HepG2 (cell line): ENCODE results near the gene HAGHL. TPM values are rescaled to one million over a fixed set of nuclear protein-coding genes. Genes with fewer than 3 reads are reported as not detected.

Source experiments
- ATM ChIP-seq: fragments of 450-650 bp; IDR thresholded peaks from 2 replicates; pipeline ENCODE4 v1.7.1; 2017; ENCODE audit warnings: mild to moderate bottlenecking, borderline replicate concordance
- BRF2 ChIP-seq: sonication (generic); formaldehyde crosslinking; IDR thresholded peaks from 2 replicates; pipeline ENCODE4 v1.8.1; 2022; ENCODE audit warnings: mild to moderate bottlenecking, missing genetic modification reagents
- CCDC6 ChIP-seq: sonication (generic); formaldehyde crosslinking; IDR thresholded peaks from 2 replicates; pipeline ENCODE4 v1.8.1; 2022; ENCODE audit warnings: mild to moderate bottlenecking, missing genetic modification reagents, moderate library complexity
- DMAP1 ChIP-seq: IDR thresholded peaks from 2 replicates; pipeline ENCODE4 v1.6.1; 2016
- JUND ChIP-seq: sonication (generic); formaldehyde crosslinking; IDR thresholded peaks from 2 replicates; pipeline ENCODE4 v1.8.0; 2022; ENCODE audit warnings: mild to moderate bottlenecking, missing genetic modification reagents
- REXO4 ChIP-seq: sonication (generic); formaldehyde crosslinking; IDR thresholded peaks from 2 replicates; pipeline ENCODE4 v1.8.0; 2022; ENCODE audit warnings: missing genetic modification reagents, mild to moderate bottlenecking, borderline replicate concordance
- SRSF9 ChIP-seq: fragments of 200-400 bp; formaldehyde crosslinking; IDR thresholded peaks from 2 replicates; pipeline ENCODE4 v1.6.1; 2018; ENCODE audit warnings: borderline replicate concordance, mild to moderate bottlenecking, low read depth, low read length; ENCODE audit not compliant: insufficient read depth, poor library complexity, severe bottlenecking
- THAP7 ChIP-seq: sonication (generic); formaldehyde crosslinking; IDR thresholded peaks from 2 replicates; pipeline ENCODE4 v1.8.1; 2023; ENCODE audit warnings: mild to moderate bottlenecking, missing genetic modification reagents
- THAP9 ChIP-seq: sonication (generic); formaldehyde crosslinking; IDR thresholded peaks from 2 replicates; pipeline ENCODE4; 2020; ENCODE audit warnings: missing genetic modification reagents, mild to moderate bottlenecking, borderline replicate concordance
- ZBTB21 ChIP-seq: sonication (generic); formaldehyde crosslinking; IDR thresholded peaks from 2 replicates; pipeline ENCODE4 v1.4.0; 2020; ENCODE audit warnings: missing genetic modification reagents
- ZBTB37 ChIP-seq: sonication (generic); formaldehyde crosslinking; IDR thresholded peaks from 2 replicates; pipeline ENCODE4 v1.4.0; 2020; ENCODE audit warnings: mild to moderate bottlenecking, missing genetic modification reagents
- ZNF18 ChIP-seq: sonication (generic); formaldehyde crosslinking; IDR thresholded peaks from 2 replicates; pipeline ENCODE4 v1.8.0; 2022; ENCODE audit warnings: mild to moderate bottlenecking, missing genetic modification reagents; ENCODE audit not compliant: insufficient replicate concordance
- ZNF224 ChIP-seq: sonication (generic); formaldehyde crosslinking; IDR thresholded peaks from 2 replicates; pipeline ENCODE4 v1.5.0; 2020; ENCODE audit warnings: mild to moderate bottlenecking, missing genetic modification reagents
- ZNF430 ChIP-seq: sonication (generic); formaldehyde crosslinking; IDR thresholded peaks from 2 replicates; pipeline ENCODE4 v1.9.0; 2021; ENCODE audit warnings: mild to moderate bottlenecking, missing genetic modification reagents
- ZNF567 ChIP-seq: sonication (generic); formaldehyde crosslinking; IDR thresholded peaks from 2 replicates; pipeline ENCODE4 v1.8.1; 2023; ENCODE audit warnings: mild to moderate bottlenecking, missing genetic modification reagents, borderline replicate concordance
- ZNF580 ChIP-seq: IDR thresholded peaks from 2 replicates; pipeline ENCODE4 v1.6.1; 2016; ENCODE audit warnings: low read depth, borderline replicate concordance
- ZNF747 ChIP-seq: sonication (generic); formaldehyde crosslinking; IDR thresholded peaks from 2 replicates; pipeline ENCODE4 v1.8.1; 2023; ENCODE audit warnings: missing genetic modification reagents, mild to moderate bottlenecking, borderline replicate concordance
- ZNF792 ChIP-seq: IDR thresholded peaks from 2 replicates; pipeline ENCODE4 v1.6.1; 2016
- polyA plus RNA-seq, 8 experiments: library from polyadenylated mRNA; depleted of rRNA in 3 of 8; stranded (reverse) in 7 of 8; unstranded in 1 of 8; fragments of >200 nt; fragmentation: Illumina TruSeq in 4 of 8; extraction: Trizol in 4 of 8; gene quantifications; 2 replicates each; pipeline versions ENCODE4 v1.2.1 to v1.2.3, GENCODE V29; 2011 to 2016; ENCODE audit warnings: low read depth in 4 of 8, missing spikeins in 1 of 8, mixed read lengths in 1 of 8; ENCODE audit not compliant: insufficient read depth in 1 of 8
- total RNA-seq, 5 experiments: library from RNA; depleted of rRNA; stranded (reverse); fragments of >200 nt; fragmentation: Illumina TruSeq; extraction: Trizol; gene quantifications; 2 replicates each; pipeline ENCODE4 v1.2.3, GENCODE V29; 2016; ENCODE audit warnings: low read depth in 1 of 5
- TF ChIP-seq, protein P1 (sequence below), 2 experiments: fragments of 450-650 bp in 1 of 2; sonication (generic) in 1 of 2; formaldehyde crosslinking; IDR thresholded peaks; 2 replicates each; pipeline versions ENCODE4 v1.5.0 to v1.8.0; 2020 to 2022; ENCODE audit warnings: mild to moderate bottlenecking in 1 of 2, missing genetic modification reagents in 1 of 2

HAGHL gene
- total and polyA plus RNA-seq, 2 of the 13 experiments (the other 11 are each of a cell fraction or from before 2014, with no cell fraction given): 3.4 to 8.4 TPM

GRCh38 chr16:720990-721764 lies 5.7 kb upstream of the HAGHL start, which contains the start of gene ANTKMT (continued):
- TF ChIP-seq ZNF18 (CRISPR knock-in tag) (peak; percentile 47), THAP7 (CRISPR knock-in tag) (no peak; the same call in 1 of the 2 replicates), ZNF224 (CRISPR knock-in tag) (0 out of 2 replicates have a peak, but pooled peaks have one; percentile 47), ZNF792 (CRISPR knock-in tag) (no peak), ATM (no peak), BRF2 (CRISPR knock-in tag) (peak; percentile 88), DMAP1 (CRISPR knock-in tag) (no peak; the same call in 1 of the 2 replicates), REXO4 (CRISPR knock-in tag) (0 out of 2 replicates have a peak, but pooled peaks have one; percentile 23), ZNF747 (CRISPR knock-in tag) (peak; percentile 76; the same call in 1 of the 2 replicates), SRSF9 (no peak), CCDC6 (CRISPR knock-in tag) (peak; percentile 82), ZBTB37 (CRISPR knock-in tag) (no peak), ZNF580 (CRISPR knock-in tag) (peak; percentile 41; the same call in 1 of the 2 replicates), ZNF430 (CRISPR knock-in tag) (peak; percentile 85), JUND (CRISPR knock-in tag) (peak; percentile 65; the same call in 1 of the 2 replicates), ZNF567 (0 out of 2 replicates have a peak, but pooled peaks have one; percentile 87), THAP9 (CRISPR knock-in tag) (0 out of 2 replicates have a peak, but pooled peaks have one; percentile 17), ZBTB21 (CRISPR knock-in tag) (no peak)
- TF ChIP-seq, protein P1, sequence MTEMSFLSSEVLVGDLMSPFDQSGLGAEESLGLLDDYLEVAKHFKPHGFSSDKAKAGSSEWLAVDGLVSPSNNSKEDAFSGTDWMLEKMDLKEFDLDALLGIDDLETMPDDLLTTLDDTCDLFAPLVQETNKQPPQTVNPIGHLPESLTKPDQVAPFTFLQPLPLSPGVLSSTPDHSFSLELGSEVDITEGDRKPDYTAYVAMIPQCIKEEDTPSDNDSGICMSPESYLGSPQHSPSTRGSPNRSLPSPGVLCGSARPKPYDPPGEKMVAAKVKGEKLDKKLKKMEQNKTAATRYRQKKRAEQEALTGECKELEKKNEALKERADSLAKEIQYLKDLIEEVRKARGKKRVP (CRISPR knock-in tag; IDR thresholded peaks at IDR 0.05): no peak
